CD4-positive, alpha-beta memory T cell (primary cell): ENCODE data around the gene SQOR. TPM values are rescaled to one million over a fixed set of nuclear protein-coding genes. Genes with fewer than 3 reads are reported as not detected.

Source experiments
- CTCF ChIA-PET: fragments of 350-600 bp; sonication (Branson Sonifier 250); formaldehyde crosslinking; loops from one replicate; lab custom pipeline; 2021; ENCODE audit warnings: inconsistent platforms; ENCODE audit not compliant: partially characterized antibody; lab: Charles Lee
- POLR2A ChIA-PET: fragments of 350-600 bp; sonication (Branson Sonifier 250); formaldehyde crosslinking; loops from one replicate; lab custom pipeline; 2021; ENCODE audit not compliant: partially characterized antibody; lab: Charles Lee
- DNase-seq, 5 donors: peaks; one replicate each; pipeline versions ENCODE4 v3.0.0 to v3.0.0-alpha.2; 2020 to 2022; ENCODE audit warnings: mixed read lengths in 1 of 5
- H3K27ac ChIP-seq: one replicate; pipeline ENCODE4 v1.7.0; 2013; ENCODE audit warnings: low read depth, low read length
- H3K27me3 ChIP-seq: 2 replicates; pipeline ENCODE4 v1.7.0; 2013; ENCODE audit warnings: mild to moderate bottlenecking, low read length, moderate library complexity; ENCODE audit not compliant: insufficient read depth
- H3K36me3 ChIP-seq: 2 replicates; pipeline ENCODE4 v1.7.0; 2013; ENCODE audit warnings: mild to moderate bottlenecking, low read length, moderate library complexity; ENCODE audit not compliant: insufficient read depth
- H3K4me1 ChIP-seq: 2 replicates; pipeline ENCODE4 v1.7.0; 2013; ENCODE audit warnings: mild to moderate bottlenecking, low read length, moderate library complexity; ENCODE audit not compliant: insufficient read depth
- H3K4me3 ChIP-seq, 2 donors: one replicate each; pipeline ENCODE4 v1.7.0; 2013; ENCODE audit warnings: low read length in 2 of 2, mild to moderate bottlenecking in 1 of 2
- H3K9me3 ChIP-seq, 2 donors: one replicate each; pipeline ENCODE4 v1.7.0; 2013; ENCODE audit warnings: low read length in 2 of 2, control low read depth in 1 of 2; ENCODE audit not compliant: control insufficient read depth in 1 of 2
- H3K27ac Mint-ChIP-seq, 7 donors: one replicate each; pipeline ENCODE4 v1.8.0; 2020 to 2021; ENCODE audit warnings: mixed read lengths in 7 of 7, mild to moderate bottlenecking in 6 of 7, inconsistent platforms in 3 of 7, moderate library complexity in 3 of 7
- H3K27me3 Mint-ChIP-seq, 2 donors: one replicate each; pipeline ENCODE4 v1.8.0; 2020 to 2021; ENCODE audit warnings: mixed read lengths in 2 of 2
- H3K36me3 Mint-ChIP-seq, 2 donors: one replicate each; pipeline ENCODE4 v1.8.0; 2020 to 2021; ENCODE audit warnings: mixed read lengths in 2 of 2, inconsistent platforms in 1 of 2, mild to moderate bottlenecking in 1 of 2
- H3K4me1 Mint-ChIP-seq, 4 donors: one replicate each; pipeline ENCODE4 v1.8.0; 2020 to 2021; ENCODE audit warnings: mixed read lengths in 4 of 4, mild to moderate bottlenecking in 1 of 4
- H3K4me3 Mint-ChIP-seq, 8 donors: one replicate each; pipeline ENCODE4 v1.8.0; 2020 to 2021; ENCODE audit warnings: mixed read lengths in 8 of 8, mild to moderate bottlenecking in 7 of 8, moderate library complexity in 6 of 8, inconsistent platforms in 3 of 8
- H3K9me3 Mint-ChIP-seq, 8 donors: one replicate each; pipeline ENCODE4 v1.8.0; 2020 to 2021; ENCODE audit warnings: mixed read lengths in 8 of 8, mild to moderate bottlenecking in 5 of 8, inconsistent platforms in 3 of 8, moderate library complexity in 1 of 8
- intact Hi-C: fragments of 100-400 bp; cut with micrococcal nuclease; formaldehyde crosslinking; loops from one replicate; pipeline ENCODE4 v1.15.1; 2023
- polyA plus RNA-seq, 2 donors: library from polyadenylated mRNA; unstranded; fragments of 300-500 nt; fragmentation: Illumina TruSeq; gene quantifications; one replicate each; pipeline ENCODE4 v1.2.3, GENCODE V29; 2021
- total RNA-seq, 2 experiments: library from RNA; stranded (reverse); gene quantifications; one replicate each; pipeline ENCODE4 v1.2.3, GENCODE V29; 2021

SQOR gene
- total and polyA plus RNA-seq, 4 experiments from 2014 or later = 47.9 to 183 (median 84.6) TPM

GRCh38 chr15:45677797-45678196 lies 43.0 kb downstream of the SQOR start:
- Histone ChIP-seq H3K27ac (no peak overlapping the region), H3K9me3 (no peaks in the 10 kb centered on the region), H3K4me1 (no peaks in the 10 kb centered on the region), H3K27me3 (no peaks in the 10 kb centered on the region), H3K36me3 (peaks cover 56% of the 10 kb centered on the region), H3K4me3 (no peak overlapping the region)
- DNase-seq = no peak
- ChIA-PET POLR2A (no interaction called here), CTCF (interaction anchor here (3.2 kb wide), 1 partner anchor 27 kb away, joined by 14 read pairs; no protein-coding TSS in a partner anchor)
- intact Hi-C loops = no loop called here
- H3K4me1 Mint-ChIP-seq = peaks cover 0 to 3% (median 0%) of the 10 kb centered on the region in 4 donors
- H3K9me3 Mint-ChIP-seq = no peaks in the 10 kb centered on the region
- H3K4me3 Mint-ChIP-seq = no peak overlapping the region
- peaks cover 66 to 81% of the 10 kb centered on the region in 2 donors for H3K36me3 Mint-ChIP-seq
- no peaks in the 10 kb centered on the region for H3K27me3 Mint-ChIP-seq
- H3K27ac Mint-ChIP-seq = no peak overlapping the region

GRCh38 chr15:45678459-45679178 lies 43.8 kb downstream of the SQOR start:
- no peaks in the 10 kb centered on the region for H3K9me3 Mint-ChIP-seq

GRCh38 chr15:45684533-45684932 lies 49.7 kb downstream of the SQOR start:
- no peak overlapping the region for H3K27ac ChIP-seq
- peaks cover 50% of the 10 kb centered on the region for H3K36me3 ChIP-seq
- H3K27me3 Mint-ChIP-seq = no peaks in the 10 kb centered on the region
- no peaks in the 10 kb centered on the region for H3K9me3 ChIP-seq
- peaks cover 52 to 84% of the 10 kb centered on the region in 2 donors for H3K36me3 Mint-ChIP-seq
- no peaks in the 10 kb centered on the region for H3K9me3 Mint-ChIP-seq
- H3K27ac Mint-ChIP-seq = peak overlapping the region in 2 of 7 donors; percentile 19 to 36
- no peaks in the 10 kb centered on the region for H3K4me1 ChIP-seq
- intact Hi-C loops = no loop called here
- CTCF ChIA-PET = interaction anchor here (0.6 to 1.0 kb wide), 3 partner anchors 10 to 22 kb away, joined by 3 to 4 read pairs (median 3); no protein-coding TSS in a partner anchor
- peak overlapping the region in 1 of 8 donors; percentile 3 for H3K4me3 Mint-ChIP-seq
- no peaks in the 10 kb centered on the region for H3K27me3 ChIP-seq
- peaks cover 0 to 9% (median 3%) of the 10 kb centered on the region in 4 donors for H3K4me1 Mint-ChIP-seq
- H3K4me3 ChIP-seq = no peak overlapping the region
- no peak for DNase-seq
- POLR2A ChIA-PET = no interaction called here

More at GRCh38 chr15:45678459-45679178, 43.8 kb downstream of the SQOR start:
- Histone ChIP-seq H3K36me3 (peaks cover 54% of the 10 kb centered on the region), H3K4me1 (no peaks in the 10 kb centered on the region), H3K27ac (no peak overlapping the region), H3K4me3 (no peak overlapping the region), H3K9me3 (no peaks in the 10 kb centered on the region), H3K27me3 (no peaks in the 10 kb centered on the region)
- H3K36me3 Mint-ChIP-seq = peaks cover 67 to 79% of the 10 kb centered on the region in 2 donors
- H3K4me1 Mint-ChIP-seq = peaks cover 0 to 3% (median 0%) of the 10 kb centered on the region in 4 donors
- no peaks in the 10 kb centered on the region for H3K27me3 Mint-ChIP-seq
- intact Hi-C loops = no loop called here
- peak overlapping the region in 2 of 7 donors; percentile 22 for H3K27ac Mint-ChIP-seq
- CTCF ChIA-PET = interaction anchor here (3.2 kb wide), 1 partner anchor 27 kb away, joined by 14 read pairs; no protein-coding TSS in a partner anchor
- DNase-seq = no peak
- POLR2A ChIA-PET = no interaction called here
- H3K4me3 Mint-ChIP-seq = no peak overlapping the region

- Histone ChIP-seq H3K4me3 (no peak overlapping the region), H3K36me3 (peaks cover 43% of the 10 kb centered on the region), H3K27me3 (no peaks in the 10 kb centered on the region), H3K27ac (no peak overlapping the region), H3K9me3 (no peaks in the 10 kb centered on the region), H3K4me1 (no peaks in the 10 kb centered on the region)
- ChIA-PET POLR2A (no interaction called here), CTCF (interaction anchor here (1.9 kb wide), 1 partner anchor 16 kb away, joined by 7 read pairs; no protein-coding TSS in a partner anchor)
- Mint-ChIP-seq H3K36me3 (peaks cover 38 to 87% of the 10 kb centered on the region in 2 donors), H3K27ac (no peak overlapping the region), H3K4me3 (no peak overlapping the region), H3K27me3 (no peaks in the 10 kb centered on the region), H3K9me3 (no peaks in the 10 kb centered on the region), H3K4me1 (peaks cover 0 to 5% (median 2%) of the 10 kb centered on the region in 4 donors)
- intact Hi-C loops = no loop called here
- DNase-seq = no peak
Observed at GRCh38 chr15:45689616-45690015, 54.8 kb downstream of the SQOR start.

GRCh38 chr15:45690581-45691260 lies 55.9 kb downstream of the SQOR start:
- CTCF ChIA-PET = interaction anchor here (1.5 to 1.9 kb wide), 2 partner anchors 14 to 15 kb away, joined by 7 read pairs; no protein-coding TSS in a partner anchor
- Mint-ChIP-seq H3K4me3 (no peak overlapping the region), H3K27me3 (no peaks in the 10 kb centered on the region), H3K27ac (no peak overlapping the region), H3K36me3 (peaks cover 33 to 84% of the 10 kb centered on the region in 2 donors), H3K4me1 (peaks cover 0 to 2% (median 0%) of the 10 kb centered on the region in 4 donors), H3K9me3 (no peaks in the 10 kb centered on the region)
- no peak overlapping the region for H3K4me3 ChIP-seq
- DNase-seq = no peak
- no peaks in the 10 kb centered on the region for H3K4me1 ChIP-seq
- no peak overlapping the region for H3K27ac ChIP-seq
- intact Hi-C loops = no loop called here
- peaks cover 38% of the 10 kb centered on the region for H3K36me3 ChIP-seq
- POLR2A ChIA-PET = no interaction called here
- H3K9me3 ChIP-seq = no peaks in the 10 kb centered on the region
- no peaks in the 10 kb centered on the region for H3K27me3 ChIP-seq

- Mint-ChIP-seq H3K4me3 (no peak overlapping the region), H3K27me3 (peaks cover 0 to 3% of the 10 kb centered on the region in 2 donors), H3K4me1 (peaks cover 10 to 15% (median 12%) of the 10 kb centered on the region in 4 donors), H3K27ac (no peak overlapping the region), H3K36me3 (peaks cover 0 to 4% of the 10 kb centered on the region in 2 donors), H3K9me3 (no peaks in the 10 kb centered on the region)
- DNase-seq = no peak
- Histone ChIP-seq H3K36me3 (no peaks in the 10 kb centered on the region), H3K27me3 (no peaks in the 10 kb centered on the region), H3K4me1 (peaks cover 8% of the 10 kb centered on the region), H3K9me3 (no peaks in the 10 kb centered on the region), H3K27ac (no peak overlapping the region), H3K4me3 (no peak overlapping the region)
- POLR2A ChIA-PET = no interaction called here
- intact Hi-C loops = no loop called here
- CTCF ChIA-PET = no interaction called here
Observed at GRCh38 chr15:45701108-45701507, 66.3 kb downstream of the SQOR start.

- Histone ChIP-seq H3K36me3 (no peaks in the 10 kb centered on the region), H3K27ac (no peak overlapping the region), H3K4me3 (no peak overlapping the region), H3K4me1 (peaks cover 8% of the 10 kb centered on the region), H3K27me3 (no peaks in the 10 kb centered on the region), H3K9me3 (no peaks in the 10 kb centered on the region)
- DNase-seq = no peak
- H3K27me3 Mint-ChIP-seq = peaks cover 0 to 3% of the 10 kb centered on the region in 2 donors
- CTCF ChIA-PET = no interaction called here
- intact Hi-C loops = no loop called here
- H3K9me3 Mint-ChIP-seq = no peaks in the 10 kb centered on the region
- H3K27ac Mint-ChIP-seq = no peak overlapping the region
- POLR2A ChIA-PET = no interaction called here
- peaks cover 10 to 15% (median 12%) of the 10 kb centered on the region in 4 donors for H3K4me1 Mint-ChIP-seq
- H3K4me3 Mint-ChIP-seq = peak overlapping the region in 2 of 8 donors; percentile 41 to 62
- peaks cover 0 to 4% of the 10 kb centered on the region in 2 donors for H3K36me3 Mint-ChIP-seq
Observed at GRCh38 chr15:45702041-45702440, 67.2 kb downstream of the SQOR start.
